GM20431 (cell line): ENCODE data around the gene HYAL3.

ENCODE experiments used
- in situ Hi-C: fragments of 300-500 bp; cut with MseI, MboI; formaldehyde crosslinking; loops from one replicate; pipeline ENCODE4 v1.15.0; 2020; ENCODE audit warnings: low sequenced_read_pairs; ENCODE audit not compliant: unreplicated experiment

The HYAL3 gene

GRCh38 chr3:50298836-50299637, at the start of gene HYAL3, which contains the start of gene NAA80:
Gene HYAL3 (minus strand): TSS chr3:50299405. CDS start chr3:50295602, 3,803 bp downstream.
Gene NAA80 (minus strand): TSS chr3:50299405. CDS start chr3:50297463, 1,942 bp downstream.
- in situ Hi-C loops = no loop called here

- in situ Hi-C loops = no loop called here
Observed at GRCh38 chr3:50347187-50347813, 48.1 kb upstream of the HYAL3 start.

- in situ Hi-C loops = no loop called here
Observed at GRCh38 chr3:50345586-50346234, 46.5 kb upstream of the HYAL3 start, which contains the start of gene ZMYND10. Gene ZMYND10 (minus strand): TSS chr3:50345732. CDS start chr3:50345579, 153 bp downstream.

- in situ Hi-C loops = no loop called here
Observed at GRCh38 chr3:50345008-50345407, 45.8 kb upstream of the HYAL3 start.

GRCh38 chr3:50342813-50343633, 43.8 kb upstream of the HYAL3 start:
- in situ Hi-C loops = no loop called here

- in situ Hi-C loops = no loop called here
Observed at GRCh38 chr3:50341996-50342650, 42.9 kb upstream of the HYAL3 start.

GRCh38 chr3:50341537-50341936, 42.3 kb upstream of the HYAL3 start:
- in situ Hi-C loops = no loop called here

GRCh38 chr3:50340448-50341329, 41.5 kb upstream of the HYAL3 start, which contains the start of gene RASSF1:
Gene RASSF1 (minus strand): TSS chr3:50340836. CDS start chr3:50340805, 31 bp downstream.
- in situ Hi-C loops = no loop called here

GRCh38 chr3:50340147-50340447, 40.9 kb upstream of the HYAL3 start:
- in situ Hi-C loops = no loop called here

- in situ Hi-C loops = no loop called here
Observed at GRCh38 chr3:50339485-50340146, 40.4 kb upstream of the HYAL3 start.

GRCh38 chr3:50338965-50339364, 39.8 kb upstream of the HYAL3 start:
- in situ Hi-C loops = no loop called here

GRCh38 chr3:50337175-50337861, 38.1 kb upstream of the HYAL3 start:
- in situ Hi-C loops = no loop called here

- in situ Hi-C loops = no loop called here
Observed at GRCh38 chr3:50336452-50337174, 37.4 kb upstream of the HYAL3 start.

- in situ Hi-C loops = no loop called here
Observed at GRCh38 chr3:50334339-50335075, 35.3 kb upstream of the HYAL3 start.

GRCh38 chr3:50333744-50334328, 34.6 kb upstream of the HYAL3 start:
- in situ Hi-C loops = no loop called here

- in situ Hi-C loops = no loop called here
Observed at GRCh38 chr3:50331364-50331907, 32.2 kb upstream of the HYAL3 start.
